HG03196 (cell line): ENCODE measurements around the gene TRAPPC1.

Source experiments
- ATAC-seq: cut with Tn5 transposase; IDR thresholded peaks from one replicate; pipeline ENCODE4 v1.9.1; 2021; ENCODE audit not compliant: unreplicated experiment

The TRAPPC1 gene

DNA sequence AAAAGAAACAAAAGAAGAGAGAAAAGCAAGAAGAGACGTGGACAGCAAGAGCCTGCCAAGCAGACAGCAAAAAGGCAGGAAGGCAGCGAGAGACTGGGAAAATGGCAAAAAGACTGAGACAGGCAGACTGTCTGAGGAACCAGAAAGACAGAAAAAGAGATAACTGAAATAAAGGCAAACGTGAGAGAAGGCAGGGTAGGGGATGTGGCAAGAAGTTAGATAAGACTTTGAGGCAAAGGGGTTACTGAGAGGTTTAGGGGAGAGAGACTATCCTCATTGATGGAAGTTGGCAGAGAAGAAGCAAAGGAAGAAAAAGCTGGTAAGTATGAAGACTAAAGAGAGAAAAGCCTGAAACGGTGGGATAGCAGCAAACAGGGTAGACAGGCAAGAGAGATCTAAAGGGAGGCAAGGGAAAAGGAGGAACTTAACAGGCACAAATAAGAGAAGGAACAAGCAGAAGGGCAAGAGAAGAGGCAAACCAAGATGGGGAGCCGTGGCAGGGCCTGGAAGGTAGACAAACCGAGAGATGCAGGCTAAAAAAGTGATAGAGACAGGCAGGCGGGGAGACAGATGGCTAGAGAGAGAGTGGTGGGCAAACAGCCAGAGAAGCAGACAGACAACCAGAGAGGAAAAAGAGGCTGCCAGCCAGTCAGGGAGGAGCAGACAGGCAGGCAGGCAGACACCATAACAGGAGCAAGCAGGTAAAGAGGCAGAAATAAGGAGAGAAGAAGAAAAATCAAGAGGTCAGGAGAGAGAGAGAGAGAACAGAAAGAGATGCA lies 50.3 kb downstream of the TRAPPC1 start:
- no peak for ATAC-seq
